Measurements from ENCODE around the gene ZNF513.
A peak's percentile ranks its signal among the peaks of the same experiment; 100 is the strongest.

ZNF513 gene

GRCh38 chr2:27400348-27401135 lies 20.0 kb upstream of the ZNF513 start:
- TF ChIP-seq, protein P1, sequence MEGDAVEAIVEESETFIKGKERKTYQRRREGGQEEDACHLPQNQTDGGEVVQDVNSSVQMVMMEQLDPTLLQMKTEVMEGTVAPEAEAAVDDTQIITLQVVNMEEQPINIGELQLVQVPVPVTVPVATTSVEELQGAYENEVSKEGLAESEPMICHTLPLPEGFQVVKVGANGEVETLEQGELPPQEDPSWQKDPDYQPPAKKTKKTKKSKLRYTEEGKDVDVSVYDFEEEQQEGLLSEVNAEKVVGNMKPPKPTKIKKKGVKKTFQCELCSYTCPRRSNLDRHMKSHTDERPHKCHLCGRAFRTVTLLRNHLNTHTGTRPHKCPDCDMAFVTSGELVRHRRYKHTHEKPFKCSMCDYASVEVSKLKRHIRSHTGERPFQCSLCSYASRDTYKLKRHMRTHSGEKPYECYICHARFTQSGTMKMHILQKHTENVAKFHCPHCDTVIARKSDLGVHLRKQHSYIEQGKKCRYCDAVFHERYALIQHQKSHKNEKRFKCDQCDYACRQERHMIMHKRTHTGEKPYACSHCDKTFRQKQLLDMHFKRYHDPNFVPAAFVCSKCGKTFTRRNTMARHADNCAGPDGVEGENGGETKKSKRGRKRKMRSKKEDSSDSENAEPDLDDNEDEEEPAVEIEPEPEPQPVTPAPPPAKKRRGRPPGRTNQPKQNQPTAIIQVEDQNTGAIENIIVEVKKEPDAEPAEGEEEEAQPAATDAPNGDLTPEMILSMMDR (IDR thresholded peaks at IDR 0.05): no peak

GRCh38 chr2:27398962-27399361 lies 18.4 kb upstream of the ZNF513 start:
- TF ChIP-seq, protein P1 (IDR thresholded peaks at IDR 0.05): no peak

More at GRCh38 chr2:27400348-27401135, 20.0 kb upstream of the ZNF513 start:
- H3K27ac ChIP-seq: no peak overlapping the region
- H3K4me3 ChIP-seq: no peak overlapping the region
- no peak for DNase-seq (ENCODE audit: low spot score)

DNA sequence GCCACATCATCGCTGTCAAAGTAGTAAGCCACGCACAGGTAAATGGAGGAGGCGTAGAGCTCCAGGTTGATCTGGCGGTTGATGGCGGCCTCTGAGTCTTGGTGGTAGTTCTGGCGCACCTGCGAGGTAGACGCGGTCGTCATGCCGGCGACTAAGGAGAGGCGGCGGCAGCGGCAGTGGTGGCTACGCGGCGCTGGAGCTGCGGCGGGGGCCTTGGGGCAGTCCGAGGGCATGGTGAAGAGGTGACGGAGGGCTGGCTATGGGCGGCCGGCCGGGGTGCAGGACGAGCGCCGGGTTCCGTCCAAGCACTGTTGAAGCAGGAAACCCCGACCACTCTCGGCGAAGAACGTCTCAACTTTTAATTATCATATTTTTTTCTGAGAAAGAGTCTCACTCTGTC lies 12.7 kb upstream of the ZNF513 start:
- no peak overlapping the region for H3K4me3 ChIP-seq
- no peak for DNase-seq (ENCODE audit: low spot score)
- TF ChIP-seq, protein P1 (IDR thresholded peaks at IDR 0.05): no peak
- H3K27ac ChIP-seq: no peak overlapping the region

More at GRCh38 chr2:27398962-27399361, 18.4 kb upstream of the ZNF513 start:
- Histone ChIP-seq H3K27ac (no peak overlapping the region), H3K4me3 (no peak overlapping the region)
- no peak for DNase-seq (ENCODE audit: low spot score)

- TF ChIP-seq, protein P1 (IDR thresholded peaks at IDR 0.05): no peak
- Histone ChIP-seq H3K27ac (no peak overlapping the region), H3K4me3 (no peak overlapping the region)
- no peak for DNase-seq (ENCODE audit: low spot score)
Observed at GRCh38 chr2:27390822-27391679, 10.5 kb upstream of the ZNF513 start.

DNA sequence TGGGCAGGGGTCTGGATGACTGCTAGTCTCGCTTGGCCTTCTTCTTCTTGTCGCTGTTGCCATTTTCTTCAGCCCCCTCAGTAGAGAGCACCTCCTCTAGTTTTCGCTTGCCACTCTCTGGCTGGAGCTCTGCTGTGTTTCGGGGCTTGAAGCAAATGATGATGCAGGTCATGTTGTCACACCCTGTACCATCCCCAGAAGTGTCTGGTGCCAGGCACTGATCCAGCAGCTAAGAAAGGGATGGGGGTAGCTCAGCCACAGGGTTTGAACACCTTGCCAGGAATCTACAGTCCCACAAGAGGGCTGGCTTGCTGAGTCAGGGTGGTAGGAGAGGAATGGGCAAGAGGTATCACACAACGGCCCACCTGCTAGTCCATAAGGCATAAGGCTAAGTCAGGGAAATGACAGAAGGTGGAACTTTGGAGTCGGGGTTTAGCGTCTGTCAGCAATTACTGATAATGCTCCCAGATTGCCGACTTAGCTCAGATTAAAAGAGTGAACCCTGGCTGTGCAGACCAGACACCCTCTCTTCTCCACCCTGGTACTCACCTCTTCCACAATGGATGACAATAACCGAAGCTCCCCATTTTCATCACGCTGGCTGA lies 1.1 kb upstream of the ZNF513 start:
- TF ChIP-seq, protein P1 (IDR thresholded peaks at IDR 0.05): no peak
- Histone ChIP-seq H3K27ac (peak overlapping the region; percentile 81 to 96), H3K4me3 (peak overlapping the region; percentile 94)
- DNase-seq (ENCODE audit: low spot score): no peak

DNA sequence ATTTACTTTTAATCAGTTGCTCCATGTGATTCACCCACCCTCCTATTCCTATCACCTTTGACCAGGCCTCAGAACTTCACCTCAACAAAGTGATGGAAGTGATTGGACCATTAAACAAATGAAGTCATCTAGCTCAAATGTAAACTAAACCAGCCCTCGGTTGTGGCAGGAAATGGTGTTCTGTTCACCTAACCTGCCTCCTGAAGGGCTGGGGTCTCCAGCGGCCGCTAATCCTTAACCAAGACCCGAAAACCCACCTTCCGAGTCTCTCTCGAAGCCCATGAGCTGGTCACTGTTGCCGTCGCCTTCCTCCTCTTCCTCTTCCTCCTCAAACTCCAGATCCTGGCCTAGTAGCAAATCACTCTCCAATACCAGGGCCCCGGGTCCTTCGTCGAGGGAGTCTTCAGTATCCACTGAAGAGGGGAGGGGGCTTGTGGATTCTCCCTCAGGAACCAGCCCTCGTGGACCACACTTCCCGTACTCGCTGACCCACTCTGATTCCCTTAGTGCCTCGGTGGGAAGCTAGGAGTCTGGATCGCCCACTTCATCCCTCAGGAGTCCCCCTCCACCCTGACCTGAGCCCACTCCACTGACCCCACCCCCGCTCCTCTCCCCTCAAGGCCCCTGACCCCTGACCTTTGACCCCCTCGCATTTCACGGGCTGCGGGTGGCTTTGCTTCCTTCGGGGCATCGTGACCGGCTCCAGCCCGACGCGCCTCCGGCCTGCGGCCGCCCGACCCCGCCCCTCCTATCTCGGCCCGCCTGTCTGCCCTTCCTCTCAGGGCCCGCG lies 503 bp downstream of the ZNF513 start:
- peak overlapping the region; percentile 81 to 96 for H3K27ac ChIP-seq
- TF ChIP-seq, protein P1 (IDR thresholded peaks at IDR 0.05): no peak
- H3K4me3 ChIP-seq: peak overlapping the region; percentile 94
- DNase-seq (ENCODE audit: low spot score): peak; percentile 89
